ENCODE data around the gene FAM168A. TPM values are rescaled to one million over a fixed set of nuclear protein-coding genes. Genes with fewer than 3 reads are reported as not detected.

Gene FAM168A
- total RNA-seq, 4 donors from 2014 or later, result 28.8 to 53.5 (median 30.6) TPM

DNA sequence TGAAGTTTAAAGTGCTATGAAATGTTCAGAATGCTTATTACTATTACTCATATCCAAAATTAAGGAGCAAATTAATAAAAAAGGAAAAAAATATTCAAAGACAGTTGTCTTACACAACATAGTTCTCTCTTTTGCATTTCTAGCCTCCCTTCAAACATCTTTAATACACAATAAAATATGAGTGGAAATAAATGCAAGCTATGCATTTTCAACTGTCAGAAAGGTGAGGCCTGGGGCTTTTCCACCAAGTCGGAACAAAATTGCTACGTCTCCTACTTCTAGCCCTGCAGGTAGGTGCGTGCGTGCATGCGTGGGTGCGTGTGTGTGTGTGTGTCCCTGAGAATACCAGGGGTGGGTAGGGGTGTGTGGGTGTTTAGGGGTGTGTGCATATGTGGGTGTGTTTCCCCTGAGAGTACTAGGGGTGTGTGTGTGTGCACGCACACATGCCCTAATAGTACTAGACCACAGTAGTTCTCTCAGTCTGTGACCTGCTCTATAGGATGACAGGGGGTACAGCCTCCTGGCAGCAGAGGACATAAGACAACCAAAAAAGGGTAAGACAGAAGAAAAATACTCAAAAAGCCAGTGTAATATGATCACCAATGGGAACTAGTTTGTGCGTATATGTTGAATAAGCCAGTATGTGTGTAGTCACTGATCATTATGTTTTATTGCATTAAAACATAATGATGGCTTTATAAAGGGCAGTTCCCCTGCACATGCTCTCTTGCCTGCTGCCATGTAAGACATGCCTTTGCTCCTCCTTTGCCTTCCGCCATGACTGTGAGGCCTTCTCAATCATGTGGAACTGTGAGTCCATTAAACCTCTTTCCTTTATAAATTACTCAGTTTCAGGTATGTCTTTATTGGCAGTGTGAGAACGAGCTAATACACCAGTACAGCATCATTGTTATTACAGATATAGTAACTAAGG, 89.4 kb downstream of the FAM168A start:
- H3K36me3 ChIP-seq, result no peaks in the 10 kb centered on the region
- peaks cover 0 to 10% (median 0%) of the 10 kb centered on the region in 4 donors for H3K4me1 ChIP-seq
- H3K27ac ChIP-seq, result no peak overlapping the region
- no peaks in the 10 kb centered on the region for H3K27me3 ChIP-seq
- H3K4me3 ChIP-seq, result no peak overlapping the region
- no peak for DNase-seq (ENCODE audit: low spot score in 2 of 2)
- 91 to 99% methylated on average over 10 of the region's 10 CpGs for WGBS, 2 donors
- TF ChIP-seq EP300 (IDR thresholded peaks at IDR 0.05) (no peak), POLR2A (IDR thresholded peaks at IDR 0.05) (no peak)
- TF ChIP-seq, protein P1, sequence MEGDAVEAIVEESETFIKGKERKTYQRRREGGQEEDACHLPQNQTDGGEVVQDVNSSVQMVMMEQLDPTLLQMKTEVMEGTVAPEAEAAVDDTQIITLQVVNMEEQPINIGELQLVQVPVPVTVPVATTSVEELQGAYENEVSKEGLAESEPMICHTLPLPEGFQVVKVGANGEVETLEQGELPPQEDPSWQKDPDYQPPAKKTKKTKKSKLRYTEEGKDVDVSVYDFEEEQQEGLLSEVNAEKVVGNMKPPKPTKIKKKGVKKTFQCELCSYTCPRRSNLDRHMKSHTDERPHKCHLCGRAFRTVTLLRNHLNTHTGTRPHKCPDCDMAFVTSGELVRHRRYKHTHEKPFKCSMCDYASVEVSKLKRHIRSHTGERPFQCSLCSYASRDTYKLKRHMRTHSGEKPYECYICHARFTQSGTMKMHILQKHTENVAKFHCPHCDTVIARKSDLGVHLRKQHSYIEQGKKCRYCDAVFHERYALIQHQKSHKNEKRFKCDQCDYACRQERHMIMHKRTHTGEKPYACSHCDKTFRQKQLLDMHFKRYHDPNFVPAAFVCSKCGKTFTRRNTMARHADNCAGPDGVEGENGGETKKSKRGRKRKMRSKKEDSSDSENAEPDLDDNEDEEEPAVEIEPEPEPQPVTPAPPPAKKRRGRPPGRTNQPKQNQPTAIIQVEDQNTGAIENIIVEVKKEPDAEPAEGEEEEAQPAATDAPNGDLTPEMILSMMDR (IDR thresholded peaks at IDR 0.05), result no peak
- H3K9me3 ChIP-seq, result peaks cover 0 to 7% (median 0%) of the 10 kb centered on the region in 4 donors

DNA sequence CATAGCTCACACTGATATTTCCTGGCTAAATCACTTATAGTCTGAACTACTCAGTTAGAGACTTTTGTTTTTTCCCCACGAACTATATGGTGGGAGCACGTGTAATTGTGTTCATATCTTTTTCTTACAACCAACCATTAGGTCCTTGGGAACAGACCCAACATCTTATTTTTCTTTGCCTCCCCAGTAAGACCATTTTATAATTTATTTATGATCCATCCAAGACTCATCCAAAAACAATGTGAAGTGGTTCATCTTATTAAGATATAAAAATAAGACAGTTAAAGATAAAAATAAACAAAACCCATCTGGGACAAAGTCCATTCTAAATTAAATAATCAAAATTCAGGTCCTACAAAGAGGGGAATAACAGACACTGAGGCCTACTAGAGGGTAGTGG, 90.8 kb downstream of the FAM168A start:
- TF ChIP-seq, protein P1 (IDR thresholded peaks at IDR 0.05), result no peak
- TF ChIP-seq EP300 (IDR thresholded peaks at IDR 0.05) (no peak), POLR2A (IDR thresholded peaks at IDR 0.05) (no peak)
- WGBS, 2 donors, result 24 to 54% methylated on average over 2 of the region's 2 CpGs
- Histone ChIP-seq H3K27me3 (no peaks in the 10 kb centered on the region), H3K36me3 (no peaks in the 10 kb centered on the region), H3K4me1 (peaks cover 0 to 10% (median 0%) of the 10 kb centered on the region in 4 donors), H3K9me3 (peaks cover 0 to 8% (median 0%) of the 10 kb centered on the region in 4 donors), H3K27ac (no peak overlapping the region), H3K4me3 (no peak overlapping the region)
- DNase-seq (ENCODE audit: low spot score in 2 of 2), result no peak

DNA sequence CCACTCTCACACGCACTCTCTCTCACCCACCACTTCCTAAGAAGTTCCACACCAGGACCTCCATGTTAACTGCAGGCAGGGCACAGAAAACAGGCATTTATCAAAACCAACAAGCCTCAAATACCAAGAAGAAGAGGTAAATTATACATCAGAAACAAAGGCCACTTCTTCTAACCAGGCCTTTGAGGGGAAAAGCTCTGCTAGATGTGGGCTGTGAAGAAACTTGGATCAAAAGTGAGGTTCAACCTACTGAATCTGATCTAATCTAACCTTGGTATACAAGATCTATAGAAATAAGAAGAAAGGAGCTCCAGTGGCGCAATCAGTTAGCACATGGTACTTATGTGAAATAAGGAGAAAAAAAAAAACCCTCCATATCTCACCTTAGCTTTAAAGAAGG, 91.9 kb downstream of the FAM168A start:
- no peak overlapping the region for H3K4me3 ChIP-seq
- 80 to 85% methylated on average over 2 of the region's 2 CpGs for WGBS, 2 donors
- no peak for DNase-seq (ENCODE audit: low spot score in 2 of 2)
- no peak for TF ChIP-seq EP300 (IDR thresholded peaks at IDR 0.05)
- TF ChIP-seq, protein P1 (IDR thresholded peaks at IDR 0.05), result no peak
- TF ChIP-seq POLR2A (IDR thresholded peaks at IDR 0.05), result no peak
- no peaks in the 10 kb centered on the region for H3K36me3 ChIP-seq
- no peaks in the 10 kb centered on the region for H3K27me3 ChIP-seq
- no peak overlapping the region for H3K27ac ChIP-seq
- H3K4me1 ChIP-seq, result peaks cover 0 to 10% (median 0%) of the 10 kb centered on the region in 4 donors
- peaks cover 0 to 8% (median 0%) of the 10 kb centered on the region in 4 donors for H3K9me3 ChIP-seq

DNA sequence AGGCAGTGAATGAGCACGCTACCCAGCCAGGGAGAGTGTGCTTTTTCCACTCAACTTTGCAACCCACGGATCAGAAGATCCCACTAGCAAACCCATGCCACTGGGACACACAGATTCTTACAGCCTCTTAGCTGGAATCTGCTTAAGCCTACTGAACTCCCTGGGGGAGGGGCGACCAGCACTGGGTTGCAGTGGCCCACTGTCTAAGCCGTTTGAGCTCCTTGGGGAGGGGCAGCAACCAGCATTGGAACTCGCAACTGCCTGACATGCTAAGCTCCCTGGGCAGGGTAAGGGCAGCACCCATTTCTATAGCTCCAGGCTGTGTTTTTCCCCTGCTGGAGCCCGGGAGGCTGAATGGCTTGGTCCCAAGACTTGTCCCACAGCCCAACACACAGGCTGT, 99.6 kb downstream of the FAM168A start:
- Histone ChIP-seq H3K9me3 (no peaks in the 10 kb centered on the region), H3K4me1 (peaks cover 0 to 15% (median 3%) of the 10 kb centered on the region in 4 donors), H3K27ac (no peak overlapping the region), H3K4me3 (no peak overlapping the region), H3K27me3 (no peaks in the 10 kb centered on the region), H3K36me3 (no peaks in the 10 kb centered on the region)
- TF ChIP-seq POLR2A (IDR thresholded peaks at IDR 0.05), result no peak
- no peak for TF ChIP-seq EP300 (IDR thresholded peaks at IDR 0.05)
- TF ChIP-seq, protein P1 (IDR thresholded peaks at IDR 0.05), result no peak
- WGBS, 2 donors, result 78 to 87% methylated on average over 3 to 6 of the region's 6 CpGs
- no peak for DNase-seq (ENCODE audit: low spot score in 2 of 2)

DNA sequence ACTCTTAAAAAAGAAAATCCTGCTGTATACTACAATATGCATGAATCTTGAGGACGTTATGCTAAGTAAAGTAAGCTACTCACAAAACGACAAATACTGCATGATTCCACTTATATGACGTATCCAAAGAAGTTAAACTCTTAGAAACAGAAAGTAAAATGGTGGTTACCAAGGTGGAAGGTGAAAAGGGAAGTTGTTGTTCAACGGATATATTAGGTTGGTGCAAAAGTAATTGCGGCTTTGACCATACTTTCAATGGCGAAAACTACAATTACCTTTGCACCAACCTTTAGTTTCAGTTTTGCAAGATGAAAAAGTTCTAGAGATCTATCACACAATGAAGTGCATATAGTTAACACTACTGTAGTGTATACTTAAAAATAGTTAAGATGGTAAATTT, 101.8 kb downstream of the FAM168A start:
- TF ChIP-seq, protein P1 (IDR thresholded peaks at IDR 0.05), result no peak
- TF ChIP-seq POLR2A (IDR thresholded peaks at IDR 0.05) (no peak), EP300 (IDR thresholded peaks at IDR 0.05) (no peak)
- 93% methylated on average over 6 of the region's 6 CpGs for WGBS, 2 donors
- no peak for DNase-seq (ENCODE audit: low spot score in 2 of 2)
- Histone ChIP-seq H3K36me3 (no peaks in the 10 kb centered on the region), H3K4me3 (no peak overlapping the region), H3K27me3 (no peaks in the 10 kb centered on the region), H3K4me1 (peaks cover 0 to 28% (median 3%) of the 10 kb centered on the region in 4 donors), H3K27ac (no peak overlapping the region), H3K9me3 (no peaks in the 10 kb centered on the region)

All from tibial nerve (tissue), 4 donors.